Suprapubic skin (tissue), 4 donors: ENCODE data around the gene ANP32E. TPM values are rescaled to one million over a fixed set of nuclear protein-coding genes. Genes with fewer than 3 reads are reported as not detected.
"Not testable (repeated sequence)": the region's sequence is repeated elsewhere in the genome, so short reads cannot be mapped to it uniquely, and the experiment has no call there.

Experiments
- DNase-seq, 2 donors: peaks; one replicate each; pipeline ENCODE4 v3.0.0-alpha.2; 2019; ENCODE audit warnings: low spot score in 2 of 2
- H3K27ac ChIP-seq: fragments of 200-600 bp; sonication (generic); one replicate; pipeline ENCODE4 v1.5.1; 2019
- H3K27me3 ChIP-seq: fragments of 200-600 bp; sonication (generic); one replicate; pipeline ENCODE4 v1.5.1; 2019
- H3K36me3 ChIP-seq: fragments of 200-600 bp; sonication (generic); one replicate; pipeline ENCODE4 v1.5.1; 2019
- H3K4me1 ChIP-seq: fragments of 200-600 bp; sonication (generic); one replicate; pipeline ENCODE4 v1.5.1; 2019
- H3K4me3 ChIP-seq: fragments of 200-600 bp; sonication (generic); one replicate; pipeline ENCODE4 v1.5.1; 2019; ENCODE audit warnings: mild to moderate bottlenecking
- H3K9me3 ChIP-seq: fragments of 200-600 bp; sonication (generic); one replicate; pipeline ENCODE4 v1.5.1; 2019
- CTCF ChIP-seq, 2 donors: fragments of 200-600 bp in 1 of 2; fragments of 450-650 bp in 1 of 2; sonication (generic) in 1 of 2; IDR thresholded peaks; one replicate each; pipeline ENCODE4 v1.5.1; 2016 to 2019; ENCODE audit warnings: antibody characterized with exemption in 2 of 2, mild to moderate bottlenecking in 1 of 2, moderate library complexity in 1 of 2
- EP300 ChIP-seq: sonication (generic); formaldehyde crosslinking; IDR thresholded peaks from one replicate; pipeline ENCODE4 v1.6.1; 2017; ENCODE audit warnings: antibody characterized with exemption
- POLR2A ChIP-seq, 2 donors: fragments of 450-650 bp; IDR thresholded peaks; one replicate each; pipeline ENCODE4 v1.6.1; 2017; ENCODE audit warnings: antibody characterized with exemption in 2 of 2, mild to moderate bottlenecking in 2 of 2, moderate library complexity in 2 of 2
- POLR2AphosphoS5 ChIP-seq, 3 donors: sonication (generic); formaldehyde crosslinking; IDR thresholded peaks; one replicate each; pipeline ENCODE4 v1.6.1; 2017; ENCODE audit warnings: antibody characterized with exemption in 3 of 3
- WGBS: methylation state at CpG from one replicate; pipeline ENCODE4 v1.1.5; 2018; 5-methylcytosine and 5-hydroxymethylcytosine counted together
- total RNA-seq, 4 donors: library from RNA; depleted of rRNA; stranded (reverse); fragments of >200 nt; gene quantifications; one replicate each; pipeline ENCODE4 v1.1.0, GENCODE V29; 2016

Gene ANP32E
- total RNA-seq, 4 donors from 2014 or later, result 7.5 to 17.6 (median 13.7) TPM

GRCh38 chr1:150210706-150211105, 25.2 kb downstream of the ANP32E start:
- no peaks in the 10 kb centered on the region for H3K36me3 ChIP-seq
- no peaks in the 10 kb centered on the region for H3K27me3 ChIP-seq
- no peak overlapping the region for H3K27ac ChIP-seq
- no peaks in the 10 kb centered on the region for H3K9me3 ChIP-seq
- H3K4me1 ChIP-seq, result peaks cover 11% of the 10 kb centered on the region
- no peak for TF ChIP-seq POLR2A (IDR thresholded peaks at IDR 0.05)
- TF ChIP-seq EP300, result no peak
- TF ChIP-seq CTCF (IDR thresholded peaks at IDR 0.05), result no peak
- TF ChIP-seq POLR2AphosphoS5 (IDR thresholded peaks at IDR 0.05), result no peak
- DNase-seq, result no peak
- WGBS, result 85% methylated on average over 4 of the region's 4 CpGs
- no peak overlapping the region for H3K4me3 ChIP-seq

- no peaks in the 10 kb centered on the region for H3K36me3 ChIP-seq
- no peak overlapping the region for H3K27ac ChIP-seq
- peaks cover 11% of the 10 kb centered on the region for H3K4me1 ChIP-seq
- 92% methylated on average over 4 of the region's 4 CpGs for WGBS
- DNase-seq, result no peak
- H3K4me3 ChIP-seq, result no peak overlapping the region
- no peaks in the 10 kb centered on the region for H3K27me3 ChIP-seq
- TF ChIP-seq CTCF (IDR thresholded peaks at IDR 0.05) (no peak), POLR2AphosphoS5 (IDR thresholded peaks at IDR 0.05) (no peak), EP300 (no peak), POLR2A (IDR thresholded peaks at IDR 0.05) (no peak)
- H3K9me3 ChIP-seq, result no peaks in the 10 kb centered on the region
Observed at GRCh38 chr1:150210091-150210490, 25.8 kb downstream of the ANP32E start.

- not testable (repeated sequence) for H3K27me3 ChIP-seq, H3K36me3 ChIP-seq, DNase-seq, H3K27ac ChIP-seq, H3K4me1 ChIP-seq, H3K4me3 ChIP-seq, H3K9me3 ChIP-seq
- 91% methylated on average over 6 of the region's 6 CpGs for WGBS
Observed at GRCh38 chr1:150208460-150208859, 27.5 kb downstream of the ANP32E start.

GRCh38 chr1:150207281-150207971, 28.5 kb downstream of the ANP32E start:
- Histone ChIP-seq H3K4me1 (no peaks in the 10 kb centered on the region), H3K9me3 (no peaks in the 10 kb centered on the region), H3K27me3 (no peaks in the 10 kb centered on the region), H3K4me3 (no peak overlapping the region), H3K27ac (no peak overlapping the region), H3K36me3 (no peaks in the 10 kb centered on the region)
- no peak for DNase-seq
- TF ChIP-seq CTCF (IDR thresholded peaks at IDR 0.05), result no peak
- no peak for TF ChIP-seq EP300
- no peak for TF ChIP-seq POLR2AphosphoS5 (IDR thresholded peaks at IDR 0.05)
- TF ChIP-seq POLR2A (IDR thresholded peaks at IDR 0.05), result no peak
- WGBS, result 92% methylated on average over 7 of the region's 7 CpGs

- Histone ChIP-seq H3K27ac (no peak overlapping the region), H3K27me3 (no peaks in the 10 kb centered on the region), H3K36me3 (no peaks in the 10 kb centered on the region), H3K9me3 (no peaks in the 10 kb centered on the region), H3K4me1 (no peaks in the 10 kb centered on the region), H3K4me3 (no peak overlapping the region)
- no peak for DNase-seq
- TF ChIP-seq POLR2A (IDR thresholded peaks at IDR 0.05) (no peak), EP300 (no peak), POLR2AphosphoS5 (IDR thresholded peaks at IDR 0.05) (no peak), CTCF (IDR thresholded peaks at IDR 0.05) (no peak)
- 80% methylated on average over 1 of the region's 1 CpG for WGBS
Observed at GRCh38 chr1:150196417-150196816, 39.5 kb downstream of the ANP32E start.
